Measurements from ENCODE around the gene P2RY11. TPM values are rescaled to one million over a fixed set of nuclear protein-coding genes. Genes with fewer than 3 reads are reported as not detected.
A peak's percentile ranks its signal among the peaks of the same experiment; 100 is the strongest.

The P2RY11 gene
- 10 to 100 TPM; 39.1 to 43.1 TPM for total RNA-seq

DNA sequence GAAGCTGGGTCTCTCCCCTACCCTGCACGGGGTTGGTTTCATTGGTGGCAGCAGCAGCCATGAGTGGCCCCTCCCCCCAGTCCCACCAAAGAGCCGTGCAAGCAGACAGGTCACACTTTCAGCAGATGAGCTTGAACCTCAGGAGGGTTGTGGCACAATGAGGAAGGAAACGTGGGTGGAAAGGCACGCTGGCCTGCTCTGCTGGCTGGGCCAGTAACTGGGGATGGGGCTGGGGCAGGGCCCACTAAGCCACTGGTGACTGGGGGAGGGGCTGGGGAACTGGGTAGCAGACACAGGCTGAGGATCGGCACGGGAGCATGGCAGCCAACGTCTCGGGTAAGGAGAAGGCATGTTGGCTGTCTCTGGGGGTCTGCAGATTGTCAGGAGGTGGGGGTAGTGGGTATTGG lies at the start of gene P2RY11:
Gene P2RY11 (plus strand): TSS at position 289 of the 407 bp plus-strand sequence. CDS start 29 bp downstream, at position 318.
- peaks cover 59% of the 10 kb centered on the region for H3K4me1 Mint-ChIP-seq
- H3K4me3 Mint-ChIP-seq, result peak within 1 kb of the TSS; percentile 68
- no peaks in the 10 kb centered on the region for H3K27me3 Mint-ChIP-seq
- ChIA-PET CTCF (interaction anchor here (0.7 to 3.4 kb wide), 3 partner anchors 11 to 292 kb away, joined by 3 to 12 read pairs (median 5); partner anchors contain the start of gene CDC37), POLR2A (no interaction called here)
- H3K36me3 Mint-ChIP-seq (ENCODE audit: low read depth), result peaks cover 54% of the 10 kb centered on the region
- H3K27ac Mint-ChIP-seq, result peak within 1 kb of the TSS; percentile 91
- H3K9me3 Mint-ChIP-seq, result no peaks in the 10 kb centered on the region
- DNase-seq, result peak; percentile 50

DNA sequence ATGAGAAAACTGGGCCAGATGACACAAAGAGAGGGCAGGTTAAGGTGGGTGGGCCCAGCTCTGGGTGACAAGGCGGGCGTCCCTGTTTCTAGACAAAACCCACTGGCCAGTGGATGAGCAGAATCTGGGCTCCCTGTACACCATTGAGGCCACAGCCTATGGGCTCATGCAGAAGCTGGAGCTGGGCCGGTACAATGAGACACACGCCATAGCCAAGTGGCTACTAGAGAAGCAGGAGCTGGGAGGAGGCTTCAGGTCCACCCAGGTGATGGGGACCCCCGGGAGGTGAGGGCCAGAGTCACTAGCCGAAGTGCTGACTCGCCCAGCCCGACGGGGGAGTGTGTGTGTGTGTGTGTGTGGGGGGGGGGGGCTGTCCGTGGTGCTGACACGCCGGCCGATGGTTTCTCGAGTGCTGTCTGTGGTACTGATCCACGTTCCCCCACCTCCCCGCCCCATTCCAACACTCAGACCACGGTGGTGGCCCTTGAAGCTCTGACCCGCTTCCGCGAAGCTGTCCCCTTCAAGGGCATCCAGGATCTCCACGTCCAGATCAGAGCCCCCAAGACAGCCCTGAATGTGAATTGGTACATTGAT lies 49.7 kb upstream of the P2RY11 start:
- no peak for DNase-seq
- no peaks in the 10 kb centered on the region for H3K9me3 Mint-ChIP-seq

DNA sequence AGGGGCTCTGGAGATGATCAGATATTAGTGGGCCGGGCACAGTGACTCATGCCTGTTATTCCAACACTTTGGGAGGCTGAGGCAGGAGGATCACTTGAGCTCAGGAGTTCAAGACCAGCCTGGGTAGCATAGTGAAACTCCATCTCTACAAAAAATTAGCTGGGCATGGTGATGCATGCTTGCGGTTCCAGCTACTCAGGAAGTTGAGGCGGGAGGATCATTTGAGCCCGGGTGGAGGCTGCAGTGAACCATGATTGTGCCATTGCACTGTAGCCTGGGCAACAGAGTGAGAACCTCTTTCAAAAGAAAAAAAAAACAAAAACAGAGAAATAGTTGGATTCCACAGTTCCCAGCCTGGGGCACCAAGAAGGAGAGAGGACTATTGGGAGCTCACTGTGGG lies 43.3 kb upstream of the P2RY11 start:
- Mint-ChIP-seq H3K9me3 (no peaks in the 10 kb centered on the region), H3K4me1 (peaks cover 6% of the 10 kb centered on the region), H3K36me3 (ENCODE audit: low read depth) (no peaks in the 10 kb centered on the region), H3K27ac (no peak overlapping the region), H3K4me3 (no peak overlapping the region), H3K27me3 (no peaks in the 10 kb centered on the region)
- DNase-seq, result no peak
- ChIA-PET POLR2A (no interaction called here), CTCF (interaction anchor here (2.5 kb wide), 1 partner anchor 182 kb away, joined by 7 read pairs; no protein-coding TSS in a partner anchor)

More for the DNA sequence above, 49.7 kb upstream of the P2RY11 start:
- CTCF ChIA-PET, result interaction anchor here (1.0 kb wide), 1 partner anchor 30 kb away, joined by 5 read pairs; no protein-coding TSS in a partner anchor
- no peaks in the 10 kb centered on the region for H3K36me3 Mint-ChIP-seq (ENCODE audit: low read depth)
- no peak overlapping the region for H3K27ac Mint-ChIP-seq
- no peak overlapping the region for H3K4me3 Mint-ChIP-seq
- no peaks in the 10 kb centered on the region for H3K27me3 Mint-ChIP-seq
- H3K4me1 Mint-ChIP-seq, result no peaks in the 10 kb centered on the region
- POLR2A ChIA-PET, result no interaction called here

- ChIA-PET CTCF (interaction anchor here (2.5 kb wide), 1 partner anchor 181 kb away, joined by 7 read pairs; no protein-coding TSS in a partner anchor), POLR2A (no interaction called here)
- Mint-ChIP-seq H3K4me3 (no peak overlapping the region), H3K27ac (no peak overlapping the region), H3K4me1 (peaks cover 6% of the 10 kb centered on the region), H3K9me3 (peaks cover under 1% of the 10 kb centered on the region), H3K36me3 (ENCODE audit: low read depth) (no peaks in the 10 kb centered on the region), H3K27me3 (no peaks in the 10 kb centered on the region)
- DNase-seq, result no peak
Measured at GRCh38 chr19:10069046-10069445, 42.4 kb upstream of the P2RY11 start.

GRCh38 chr19:10070730-10071446 lies 40.6 kb upstream of the P2RY11 start:
- POLR2A ChIA-PET, result no interaction called here

DNA sequence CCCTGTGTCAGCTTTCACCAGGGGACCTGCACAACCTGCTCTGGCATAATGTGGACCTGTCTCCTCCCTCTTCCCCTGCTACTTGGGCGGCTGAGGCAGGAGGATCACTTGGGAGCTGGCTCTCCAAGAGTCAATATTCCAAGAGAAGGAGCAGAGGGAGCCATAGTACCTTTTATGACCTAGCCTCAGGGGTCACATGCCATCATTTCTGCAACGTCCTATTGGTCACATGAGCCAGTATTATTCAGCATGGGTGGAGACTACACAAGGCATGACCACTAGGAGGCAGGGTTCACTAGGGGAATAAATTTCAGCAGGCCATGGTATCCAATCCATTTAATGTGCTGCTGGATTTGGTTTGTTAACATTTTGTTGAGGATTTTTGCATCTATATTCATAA lies 37.3 kb upstream of the P2RY11 start:
- H3K27me3 Mint-ChIP-seq, result peaks cover 9% of the 10 kb centered on the region
- H3K36me3 Mint-ChIP-seq (ENCODE audit: low read depth), result no peaks in the 10 kb centered on the region
- peak; percentile 48 for DNase-seq
- H3K9me3 Mint-ChIP-seq, result peaks cover 5% of the 10 kb centered on the region
- H3K4me1 Mint-ChIP-seq, result no peaks in the 10 kb centered on the region
- H3K27ac Mint-ChIP-seq, result no peak overlapping the region
- ChIA-PET POLR2A (no interaction called here), CTCF (interaction anchor here (0.8 kb wide), 1 partner anchor 10 kb away, joined by 3 read pairs; no protein-coding TSS in a partner anchor)
- H3K4me3 Mint-ChIP-seq, result no peak overlapping the region

More at GRCh38 chr19:10070730-10071446, 40.6 kb upstream of the P2RY11 start:
- no peaks in the 10 kb centered on the region for H3K36me3 Mint-ChIP-seq (ENCODE audit: low read depth)
- DNase-seq, result no peak
- H3K4me1 Mint-ChIP-seq, result peaks cover 6% of the 10 kb centered on the region
- H3K9me3 Mint-ChIP-seq, result peaks cover 5% of the 10 kb centered on the region
- H3K27ac Mint-ChIP-seq, result no peak overlapping the region
- CTCF ChIA-PET, result no interaction called here
- H3K4me3 Mint-ChIP-seq, result no peak overlapping the region
- H3K27me3 Mint-ChIP-seq, result no peaks in the 10 kb centered on the region

DNA sequence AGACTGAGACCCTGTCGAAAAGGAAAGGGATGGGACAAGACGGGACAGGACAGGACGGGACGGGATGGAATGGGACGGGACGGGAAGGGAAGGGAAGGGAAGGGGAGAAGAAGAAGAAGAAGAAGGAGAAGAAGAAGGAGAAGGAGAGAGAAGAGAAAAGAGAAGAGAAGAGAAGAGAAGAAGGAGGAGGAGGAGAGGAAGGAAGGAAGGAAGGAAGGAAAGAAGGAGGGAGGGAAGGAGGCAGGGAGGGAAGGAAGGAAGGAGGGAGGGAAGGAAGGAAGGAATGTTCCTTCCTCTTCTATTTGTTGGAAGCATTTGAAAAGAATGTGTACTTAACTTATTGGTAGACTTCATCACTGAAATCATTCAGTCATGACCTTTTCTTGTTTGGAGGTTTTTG lies 35.0 kb upstream of the P2RY11 start:
- Mint-ChIP-seq H3K4me3 (no peak overlapping the region), H3K9me3 (peaks cover 5% of the 10 kb centered on the region), H3K27ac (no peak overlapping the region), H3K27me3 (peaks cover 9% of the 10 kb centered on the region), H3K36me3 (ENCODE audit: low read depth) (no peaks in the 10 kb centered on the region), H3K4me1 (no peaks in the 10 kb centered on the region)
- DNase-seq, result no peak
- ChIA-PET CTCF (interaction anchor here (0.6 to 0.7 kb wide), 2 partner anchors 98 to 238 kb away, joined by 3 to 4 read pairs; no protein-coding TSS in a partner anchor), POLR2A (no interaction called here)

DNA sequence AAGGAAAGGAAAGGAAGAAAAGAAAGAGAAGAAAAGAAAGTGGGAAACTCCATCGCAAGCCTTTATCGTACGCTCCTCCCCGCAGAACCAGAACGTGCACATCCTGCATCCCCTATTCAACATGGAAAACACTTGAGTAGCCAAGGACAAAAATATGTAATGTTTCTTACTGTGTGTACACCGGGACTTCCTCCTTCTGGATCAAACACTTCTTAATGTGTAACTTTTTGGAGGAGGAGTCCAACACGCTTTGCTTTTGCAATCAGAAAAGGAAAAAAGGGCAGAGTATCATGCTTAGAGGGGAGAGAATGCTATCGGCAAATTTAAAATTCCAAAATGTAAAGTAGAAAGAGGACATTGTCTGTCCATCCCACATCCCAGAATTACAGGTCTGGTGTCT lies 33.2 kb upstream of the P2RY11 start:
- DNase-seq, result no peak
- Mint-ChIP-seq H3K27me3 (peaks cover 9% of the 10 kb centered on the region), H3K36me3 (ENCODE audit: low read depth) (no peaks in the 10 kb centered on the region), H3K9me3 (peaks cover 5% of the 10 kb centered on the region), H3K4me3 (no peak overlapping the region), H3K27ac (no peak overlapping the region), H3K4me1 (no peaks in the 10 kb centered on the region)
- CTCF ChIA-PET, result no interaction called here
- POLR2A ChIA-PET, result no interaction called here

DNA sequence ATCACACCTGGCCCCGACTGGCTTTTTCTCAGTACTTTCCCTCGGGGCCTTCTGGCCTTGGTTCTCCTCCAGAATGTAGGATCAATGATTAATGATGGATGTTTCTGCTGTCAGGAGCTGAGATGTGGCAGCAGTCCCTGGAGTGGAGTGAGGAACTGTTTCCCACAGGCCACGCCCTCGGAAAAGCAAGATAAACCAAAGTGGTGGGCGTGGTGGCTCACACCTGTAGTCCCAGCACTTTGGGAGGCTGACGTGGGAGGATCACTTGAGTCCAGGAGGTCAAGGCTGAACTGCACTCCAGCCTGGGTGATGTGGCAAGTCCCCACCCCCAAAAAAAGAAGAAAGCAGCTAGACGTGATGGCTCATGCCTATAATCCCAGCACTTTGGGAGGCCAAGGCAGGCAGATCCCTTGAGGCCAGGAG lies 32.5 kb upstream of the P2RY11 start:
- Mint-ChIP-seq H3K9me3 (peaks cover 4% of the 10 kb centered on the region), H3K27me3 (peaks cover 9% of the 10 kb centered on the region), H3K4me3 (no peak overlapping the region), H3K27ac (no peak overlapping the region), H3K36me3 (ENCODE audit: low read depth) (no peaks in the 10 kb centered on the region), H3K4me1 (no peaks in the 10 kb centered on the region)
- ChIA-PET POLR2A (no interaction called here), CTCF (no interaction called here)
- DNase-seq, result no peak

- Mint-ChIP-seq H3K36me3 (ENCODE audit: low read depth) (peaks cover 12% of the 10 kb centered on the region), H3K9me3 (no peaks in the 10 kb centered on the region), H3K4me1 (peaks cover 13% of the 10 kb centered on the region), H3K27ac (no peak overlapping the region), H3K4me3 (no peak overlapping the region), H3K27me3 (peaks cover 2% of the 10 kb centered on the region)
- ChIA-PET CTCF (interaction anchor here (0.6 to 1.6 kb wide), 6 partner anchors 10 to 1406 kb away, joined by 3 to 6 read pairs (median 3); no protein-coding TSS in a partner anchor), POLR2A (no interaction called here)
- no peak for DNase-seq
Measured at GRCh38 chr19:10083911-10084310, 27.6 kb upstream of the P2RY11 start.

GRCh38 chr19:10084803-10085202 lies 26.7 kb upstream of the P2RY11 start:
- no peak overlapping the region for H3K27ac Mint-ChIP-seq
- no peaks in the 10 kb centered on the region for H3K27me3 Mint-ChIP-seq
- DNase-seq, result no peak
- POLR2A ChIA-PET, result no interaction called here
- CTCF ChIA-PET, result interaction anchor here (1.2 to 1.6 kb wide), 3 partner anchors 12 to 89 kb away, joined by 3 to 6 read pairs (median 4); no protein-coding TSS in a partner anchor
- peak overlapping the region; percentile 84 for H3K4me3 Mint-ChIP-seq
- H3K9me3 Mint-ChIP-seq, result no peaks in the 10 kb centered on the region
- peaks cover 20% of the 10 kb centered on the region for H3K36me3 Mint-ChIP-seq (ENCODE audit: low read depth)
- peaks cover 13% of the 10 kb centered on the region for H3K4me1 Mint-ChIP-seq

DNA sequence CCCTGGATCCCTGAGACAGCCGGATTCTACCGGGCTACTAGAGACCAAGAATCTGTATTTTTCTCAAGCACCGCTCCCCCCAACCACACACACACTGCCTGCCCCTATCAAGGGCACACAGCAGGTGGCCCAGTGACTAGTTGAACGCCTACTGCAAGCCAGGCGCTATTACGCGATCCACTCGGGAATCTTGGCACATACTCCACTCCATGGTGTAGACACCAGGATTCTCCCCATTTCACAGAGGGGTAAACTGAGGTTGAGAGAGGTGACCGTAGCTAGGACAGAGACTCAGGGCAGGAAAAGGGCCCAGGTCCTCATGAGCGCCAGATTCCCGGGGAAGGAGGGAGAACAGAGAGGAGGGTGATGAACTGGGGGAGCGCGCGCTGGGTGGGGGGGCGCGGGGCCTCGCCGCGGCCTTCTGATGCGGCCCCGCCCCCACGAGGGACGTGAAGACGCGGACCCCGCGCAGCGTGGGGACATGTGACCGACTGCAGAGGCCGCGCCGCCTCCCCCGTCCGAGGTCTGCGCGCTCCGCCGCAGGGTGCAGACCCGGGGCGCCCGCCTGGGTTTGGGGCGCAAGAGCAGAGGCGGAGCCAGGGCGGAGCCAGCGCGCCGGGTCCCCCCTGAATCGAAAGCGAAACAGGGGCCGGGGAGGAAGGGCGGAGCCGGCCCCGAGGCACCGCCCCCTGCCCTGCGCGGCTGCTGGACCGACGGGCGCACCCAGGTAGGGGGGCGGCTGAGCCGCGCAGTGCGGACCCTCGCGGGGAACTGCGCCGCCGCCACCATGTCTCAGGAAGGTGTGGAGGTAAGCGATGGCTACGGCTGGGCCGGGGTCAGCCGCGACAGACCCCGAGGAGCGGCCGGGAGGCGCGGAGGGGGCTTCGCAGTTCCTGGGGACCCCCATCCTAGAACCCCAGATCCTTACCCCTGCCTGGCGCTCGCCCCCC lies 25.6 kb upstream of the P2RY11 start, which contains the start of gene SHFL:
Gene SHFL (plus strand): TSS at position 677 of the 950 bp plus-strand sequence. CDS start 111 bp downstream, at position 788.
- peaks cover 20% of the 10 kb centered on the region for H3K4me1 Mint-ChIP-seq
- peak within 1 kb of the TSS; percentile 89 for H3K27ac Mint-ChIP-seq
- H3K27me3 Mint-ChIP-seq, result no peaks in the 10 kb centered on the region
- no peaks in the 10 kb centered on the region for H3K9me3 Mint-ChIP-seq
- ChIA-PET POLR2A (no interaction called here), CTCF (no interaction called here)
- DNase-seq, result peak; percentile 89
- H3K36me3 Mint-ChIP-seq (ENCODE audit: low read depth), result peaks cover 26% of the 10 kb centered on the region
- H3K4me3 Mint-ChIP-seq, result peak within 1 kb of the TSS; percentile 84
